Fibroblast of lung (primary cell): ENCODE measurements around the gene FAM114A1.

Source experiments
- EZH2 ChIP-seq: IDR thresholded peaks from 2 replicates; pipeline ENCODE4 v1.5.1; 2012; ENCODE audit warnings: low read length, control low read depth, mild to moderate bottlenecking; ENCODE audit errors: missing control alignments
- TF ChIP-seq, protein P1 (sequence below), 2 donors: IDR thresholded peaks in 1 of 2; conservative IDR thresholded peaks in 1 of 2; 1 replicate in 1 of 2; 2 replicates in 1 of 2; pipeline ENCODE4 v1.5.1; 2011 to 2012; ENCODE audit warnings: low read length in 2 of 2, control low read depth in 1 of 2, inconsistent platforms in 1 of 2, low read depth in 1 of 2, mild to moderate bottlenecking in 1 of 2

DNA sequence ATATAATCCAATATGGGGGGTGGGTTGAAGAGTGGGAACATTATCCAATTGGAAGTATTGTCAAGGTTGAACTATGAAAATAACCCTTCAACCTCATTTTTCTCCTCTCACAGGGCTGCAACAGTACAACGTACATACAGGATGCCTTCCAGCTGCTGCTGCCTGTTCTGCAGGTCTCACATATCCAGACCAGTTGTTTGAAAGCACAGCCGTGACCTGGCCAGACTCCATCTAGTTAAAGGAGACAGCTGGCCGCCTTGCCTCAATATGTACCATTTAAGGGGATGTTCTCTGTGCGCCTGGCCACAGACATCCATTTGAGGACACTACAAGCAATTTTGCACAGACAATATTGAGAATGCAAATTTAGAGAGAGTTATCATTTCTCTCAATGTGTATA is 75.7 kb downstream of the FAM114A1 start:
- TF ChIP-seq, protein P1, sequence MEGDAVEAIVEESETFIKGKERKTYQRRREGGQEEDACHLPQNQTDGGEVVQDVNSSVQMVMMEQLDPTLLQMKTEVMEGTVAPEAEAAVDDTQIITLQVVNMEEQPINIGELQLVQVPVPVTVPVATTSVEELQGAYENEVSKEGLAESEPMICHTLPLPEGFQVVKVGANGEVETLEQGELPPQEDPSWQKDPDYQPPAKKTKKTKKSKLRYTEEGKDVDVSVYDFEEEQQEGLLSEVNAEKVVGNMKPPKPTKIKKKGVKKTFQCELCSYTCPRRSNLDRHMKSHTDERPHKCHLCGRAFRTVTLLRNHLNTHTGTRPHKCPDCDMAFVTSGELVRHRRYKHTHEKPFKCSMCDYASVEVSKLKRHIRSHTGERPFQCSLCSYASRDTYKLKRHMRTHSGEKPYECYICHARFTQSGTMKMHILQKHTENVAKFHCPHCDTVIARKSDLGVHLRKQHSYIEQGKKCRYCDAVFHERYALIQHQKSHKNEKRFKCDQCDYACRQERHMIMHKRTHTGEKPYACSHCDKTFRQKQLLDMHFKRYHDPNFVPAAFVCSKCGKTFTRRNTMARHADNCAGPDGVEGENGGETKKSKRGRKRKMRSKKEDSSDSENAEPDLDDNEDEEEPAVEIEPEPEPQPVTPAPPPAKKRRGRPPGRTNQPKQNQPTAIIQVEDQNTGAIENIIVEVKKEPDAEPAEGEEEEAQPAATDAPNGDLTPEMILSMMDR (conservative IDR thresholded peaks at IDR 0.05 in 1 of 2, IDR thresholded peaks at IDR 0.05 in 1 of 2; ENCODE audit: low read depth in 1 of 2, low read length in 2 of 2): no peak
- TF ChIP-seq EZH2: no peak
